Immature natural killer cell (primary cell): ENCODE measurements around the gene CC2D1A. TPM values are rescaled to one million over a fixed set of nuclear protein-coding genes. Genes with fewer than 3 reads are reported as not detected.

Source experiments
- DNase-seq, 3 donors: peaks; one replicate each; pipeline ENCODE4 v3.0.0; 2022; ENCODE audit warnings: mixed read lengths in 1 of 3
- H3K27ac Mint-ChIP-seq, 6 donors: one replicate each; pipeline ENCODE4 v1.8.0; 2020; ENCODE audit warnings: mixed read lengths in 6 of 6, mild to moderate bottlenecking in 5 of 6, inconsistent platforms in 4 of 6, moderate library complexity in 3 of 6
- H3K27me3 Mint-ChIP-seq, 3 donors: one replicate each; pipeline ENCODE4 v1.8.0; 2020 to 2021; ENCODE audit warnings: low read depth in 3 of 3, mild to moderate bottlenecking in 3 of 3, mixed read lengths in 3 of 3, moderate library complexity in 3 of 3, inconsistent platforms in 1 of 3
- H3K36me3 Mint-ChIP-seq, 3 donors: one replicate each; pipeline ENCODE4 v1.8.0; 2020; ENCODE audit warnings: mixed read lengths in 3 of 3, inconsistent platforms in 2 of 3, mild to moderate bottlenecking in 2 of 3
- H3K4me1 Mint-ChIP-seq, 2 donors: one replicate each; pipeline ENCODE4 v1.8.0; 2020; ENCODE audit warnings: inconsistent platforms in 2 of 2, mild to moderate bottlenecking in 2 of 2, mixed read lengths in 2 of 2, moderate library complexity in 1 of 2
- H3K4me3 Mint-ChIP-seq, 5 donors: one replicate each; pipeline ENCODE4 v1.8.0; 2020; ENCODE audit warnings: mild to moderate bottlenecking in 5 of 5, mixed read lengths in 5 of 5, inconsistent platforms in 3 of 5, moderate library complexity in 3 of 5
- H3K9me3 Mint-ChIP-seq, 6 donors: one replicate each; pipeline ENCODE4 v1.8.0; 2020; ENCODE audit warnings: mild to moderate bottlenecking in 6 of 6, mixed read lengths in 6 of 6, inconsistent platforms in 4 of 6, moderate library complexity in 3 of 6
- polyA plus RNA-seq, 3 donors: library from polyadenylated mRNA; unstranded; fragments of 300-500 nt; fragmentation: Illumina TruSeq; gene quantifications; one replicate each; pipeline ENCODE4 v1.2.3, GENCODE V29; 2021

Gene CC2D1A
- polyA plus RNA-seq, 3 donors from 2014 or later: 1.5 to 19.2 (median 5.8) TPM

DNA sequence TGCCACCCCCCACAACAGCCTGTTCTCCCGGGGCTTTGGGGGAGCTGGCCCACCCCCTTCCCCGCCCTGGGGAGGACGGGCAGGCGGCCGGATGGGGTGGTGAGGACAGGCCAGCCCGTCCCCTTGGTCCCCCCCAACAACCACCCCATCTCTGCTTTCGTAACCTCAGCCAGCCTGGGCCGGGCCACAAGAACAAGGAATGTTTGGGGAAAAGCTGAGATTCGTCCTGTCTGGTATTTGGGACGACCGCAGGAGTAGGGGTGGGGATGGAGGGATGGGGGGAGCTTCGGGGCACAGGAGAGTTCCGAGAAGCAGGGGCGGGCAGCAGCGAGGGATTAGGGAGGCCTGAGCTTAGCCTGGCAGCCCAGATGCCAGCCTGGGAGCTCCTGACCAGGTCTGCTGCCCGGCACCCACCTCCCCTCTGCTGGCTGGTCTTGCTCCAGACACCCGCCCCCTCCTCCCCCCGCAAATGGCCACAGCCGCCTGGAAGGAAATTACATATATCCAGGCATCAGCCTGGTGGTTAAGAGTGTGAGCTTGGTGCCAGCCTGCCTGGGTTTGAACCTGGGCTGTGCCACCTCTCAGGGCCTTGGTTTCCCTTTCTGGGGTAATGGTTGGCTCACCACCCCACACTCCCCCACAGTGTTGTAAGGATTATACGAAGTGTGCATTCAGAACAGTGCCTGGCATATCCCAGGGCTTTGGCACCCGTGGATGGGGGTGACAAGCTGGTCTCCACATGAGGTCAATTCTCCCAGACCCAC lies 32.5 kb downstream of the CC2D1A start, which contains the start of gene PODNL1:
Gene PODNL1, minus strand, starts transcription at position 117 of the 764 bp plus-strand sequence. CDS start 236 bp downstream, outside the sequence.
- Mint-ChIP-seq H3K9me3 (no peaks in the 10 kb centered on the region), H3K36me3 (no peaks in the 10 kb centered on the region), H3K27me3 (peaks cover 0 to 3% (median 3%) of the 10 kb centered on the region in 3 donors), H3K27ac (peak within 1 kb of the TSS in 2 of 6 donors; percentile 30 to 49), H3K4me1 (peaks cover 0 to 4% of the 10 kb centered on the region in 2 donors), H3K4me3 (peak within 1 kb of the TSS in 1 of 5 donors; percentile 20)
- peak in 1 of 3 donors; percentile 23 for DNase-seq

GRCh38 chr19:13942023-13942684 lies 36.2 kb downstream of the CC2D1A start:
- no peaks in the 10 kb centered on the region for H3K4me1 Mint-ChIP-seq
- no peak overlapping the region for H3K4me3 Mint-ChIP-seq
- no peaks in the 10 kb centered on the region for H3K36me3 Mint-ChIP-seq
- H3K9me3 Mint-ChIP-seq: no peaks in the 10 kb centered on the region
- no peak for DNase-seq
- no peak overlapping the region for H3K27ac Mint-ChIP-seq
- H3K27me3 Mint-ChIP-seq: peaks cover 0 to 3% (median 2%) of the 10 kb centered on the region in 3 donors

DNA sequence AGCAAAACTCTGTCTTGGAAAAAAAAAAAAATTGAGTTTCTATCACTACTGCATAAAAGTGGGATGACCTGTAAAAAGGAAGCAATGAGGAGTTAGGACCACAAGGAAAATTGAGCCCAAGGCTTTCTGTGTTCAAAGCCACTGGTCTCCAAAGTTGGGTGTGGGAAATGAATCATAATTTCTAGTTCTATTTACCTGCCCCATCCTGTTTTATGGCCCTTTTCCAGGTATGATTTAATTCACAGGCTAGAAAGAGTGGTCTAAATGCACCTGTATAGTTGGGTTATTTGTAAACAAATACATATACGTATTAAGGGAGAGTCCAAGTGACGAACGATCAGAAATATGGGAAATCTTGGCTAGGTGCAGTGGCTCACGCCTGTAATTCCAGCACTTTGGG lies 40.4 kb downstream of the CC2D1A start:
- Mint-ChIP-seq H3K4me3 (no peak overlapping the region), H3K36me3 (no peaks in the 10 kb centered on the region), H3K9me3 (no peaks in the 10 kb centered on the region), H3K27ac (no peak overlapping the region), H3K27me3 (peaks cover 0 to 2% (median 2%) of the 10 kb centered on the region in 3 donors), H3K4me1 (peaks cover 0 to 1% of the 10 kb centered on the region in 2 donors)
- DNase-seq: no peak

DNA sequence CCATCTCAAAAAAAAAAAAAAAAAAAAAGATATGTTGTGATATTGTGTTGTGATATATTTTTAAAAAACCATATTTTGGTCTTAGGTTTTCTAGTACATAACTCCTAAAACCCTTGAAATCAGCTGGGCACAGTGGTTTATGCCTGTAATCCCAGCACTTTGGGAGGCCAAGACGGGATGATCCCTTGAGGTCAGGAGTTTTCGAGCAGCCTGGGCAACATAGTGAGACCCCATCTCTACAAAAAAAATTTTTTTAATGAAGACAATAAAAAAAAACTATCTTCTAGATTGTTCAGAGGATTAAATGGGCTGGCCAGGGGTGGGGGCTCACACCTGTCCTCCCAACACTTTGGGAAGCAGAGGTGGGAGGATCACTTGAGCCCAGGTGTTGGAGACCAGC lies 45.0 kb downstream of the CC2D1A start:
- H3K27me3 Mint-ChIP-seq: peaks cover 6 to 9% (median 8%) of the 10 kb centered on the region in 3 donors
- no peak for DNase-seq
- peaks cover 0 to 5% (median 0%) of the 10 kb centered on the region in 3 donors for H3K36me3 Mint-ChIP-seq
- no peak overlapping the region for H3K4me3 Mint-ChIP-seq
- no peaks in the 10 kb centered on the region for H3K9me3 Mint-ChIP-seq
- peak overlapping the region in 2 of 6 donors; percentile 3 to 94 for H3K27ac Mint-ChIP-seq
- peaks cover 24 to 26% of the 10 kb centered on the region in 2 donors for H3K4me1 Mint-ChIP-seq

GRCh38 chr19:13951799-13952153 lies 45.8 kb downstream of the CC2D1A start:
- H3K4me1 Mint-ChIP-seq: peaks cover 24 to 26% of the 10 kb centered on the region in 2 donors
- H3K27me3 Mint-ChIP-seq: peaks cover 6 to 9% (median 8%) of the 10 kb centered on the region in 3 donors
- DNase-seq: no peak
- H3K27ac Mint-ChIP-seq: peak overlapping the region; percentile 83 to 94 (median 90)
- H3K4me3 Mint-ChIP-seq: peak overlapping the region; percentile 85 to 94 (median 91)
- no peaks in the 10 kb centered on the region for H3K9me3 Mint-ChIP-seq
- H3K36me3 Mint-ChIP-seq: peaks cover 0 to 5% (median 2%) of the 10 kb centered on the region in 3 donors

DNA sequence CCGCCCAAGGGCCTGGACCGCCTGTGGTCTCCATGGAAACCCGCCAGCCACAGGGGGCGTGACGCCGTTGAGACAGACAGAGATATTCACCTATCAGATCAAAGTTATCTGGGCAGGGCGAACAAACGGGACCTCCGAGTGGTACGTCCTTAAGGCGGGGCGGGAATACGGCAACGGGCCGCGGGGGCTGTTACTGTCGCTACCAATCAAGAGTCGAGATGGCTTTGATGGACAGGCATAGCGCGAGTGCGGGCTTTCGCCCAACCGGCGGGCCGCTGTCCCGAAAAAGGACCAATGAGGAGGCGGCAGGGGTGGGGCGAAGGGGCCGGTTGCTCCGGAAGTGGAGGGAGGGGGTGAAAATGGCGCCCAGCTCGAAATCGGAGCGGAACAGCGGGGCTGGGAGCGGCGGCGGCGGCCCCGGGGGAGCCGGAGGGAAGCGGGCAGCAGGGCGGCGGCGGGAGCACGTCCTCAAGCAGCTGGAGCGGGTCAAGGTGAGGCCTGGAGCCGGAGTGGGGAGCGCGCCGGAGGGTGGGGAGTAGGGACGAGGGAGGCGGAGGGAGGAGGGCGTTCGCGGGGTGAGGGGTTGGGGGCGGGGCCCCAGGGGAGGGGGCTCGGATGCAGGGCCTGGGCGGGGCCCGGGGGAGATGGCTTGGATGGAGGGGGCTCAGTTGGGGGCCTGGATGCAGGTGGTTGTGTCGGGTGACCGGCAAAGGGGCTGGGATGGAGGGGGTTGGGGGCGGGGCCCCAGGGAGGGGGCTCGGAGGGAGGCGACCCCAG lies 46.3 kb downstream of the CC2D1A start, which contains the start of gene DCAF15:
Gene DCAF15, plus strand, starts transcription at position 356 of the 777 bp plus-strand sequence. Its CDS starts 4 bp downstream, at position 360.
- no peaks in the 10 kb centered on the region for H3K9me3 Mint-ChIP-seq
- peak; percentile 99 to 100 (median 99) for DNase-seq
- H3K27me3 Mint-ChIP-seq: peaks cover 6 to 9% (median 8%) of the 10 kb centered on the region in 3 donors
- peak within 1 kb of the TSS; percentile 88 to 94 (median 91) for H3K4me3 Mint-ChIP-seq
- peaks cover 0 to 8% (median 6%) of the 10 kb centered on the region in 3 donors for H3K36me3 Mint-ChIP-seq
- peak within 1 kb of the TSS; percentile 84 to 94 (median 90) for H3K27ac Mint-ChIP-seq
- H3K4me1 Mint-ChIP-seq: peaks cover 24 to 26% of the 10 kb centered on the region in 2 donors

GRCh38 chr19:13952931-13953531 lies 47.0 kb downstream of the CC2D1A start:
- H3K9me3 Mint-ChIP-seq: no peaks in the 10 kb centered on the region
- H3K4me3 Mint-ChIP-seq: peak overlapping the region; percentile 84 to 94 (median 85)
- peaks cover 6 to 9% (median 8%) of the 10 kb centered on the region in 3 donors for H3K27me3 Mint-ChIP-seq
- peaks cover 24 to 26% of the 10 kb centered on the region in 2 donors for H3K4me1 Mint-ChIP-seq
- H3K36me3 Mint-ChIP-seq: peaks cover 0 to 10% (median 6%) of the 10 kb centered on the region in 3 donors
- H3K27ac Mint-ChIP-seq: peak overlapping the region; percentile 46 to 88 (median 80)
- no peak for DNase-seq

- H3K36me3 Mint-ChIP-seq: peaks cover 0 to 16% (median 6%) of the 10 kb centered on the region in 3 donors
- DNase-seq: no peak
- peak overlapping the region in 3 of 6 donors; percentile 12 to 88 (median 35) for H3K27ac Mint-ChIP-seq
- H3K4me3 Mint-ChIP-seq: peak overlapping the region; percentile 48 to 94 (median 84)
- peaks cover 24 to 26% of the 10 kb centered on the region in 2 donors for H3K4me1 Mint-ChIP-seq
- H3K9me3 Mint-ChIP-seq: no peaks in the 10 kb centered on the region
- H3K27me3 Mint-ChIP-seq: peaks cover 6 to 12% (median 6%) of the 10 kb centered on the region in 3 donors
These were observed 48.2 kb downstream of the CC2D1A start for GRCh38 chr19:13954185-13954584.

DNA sequence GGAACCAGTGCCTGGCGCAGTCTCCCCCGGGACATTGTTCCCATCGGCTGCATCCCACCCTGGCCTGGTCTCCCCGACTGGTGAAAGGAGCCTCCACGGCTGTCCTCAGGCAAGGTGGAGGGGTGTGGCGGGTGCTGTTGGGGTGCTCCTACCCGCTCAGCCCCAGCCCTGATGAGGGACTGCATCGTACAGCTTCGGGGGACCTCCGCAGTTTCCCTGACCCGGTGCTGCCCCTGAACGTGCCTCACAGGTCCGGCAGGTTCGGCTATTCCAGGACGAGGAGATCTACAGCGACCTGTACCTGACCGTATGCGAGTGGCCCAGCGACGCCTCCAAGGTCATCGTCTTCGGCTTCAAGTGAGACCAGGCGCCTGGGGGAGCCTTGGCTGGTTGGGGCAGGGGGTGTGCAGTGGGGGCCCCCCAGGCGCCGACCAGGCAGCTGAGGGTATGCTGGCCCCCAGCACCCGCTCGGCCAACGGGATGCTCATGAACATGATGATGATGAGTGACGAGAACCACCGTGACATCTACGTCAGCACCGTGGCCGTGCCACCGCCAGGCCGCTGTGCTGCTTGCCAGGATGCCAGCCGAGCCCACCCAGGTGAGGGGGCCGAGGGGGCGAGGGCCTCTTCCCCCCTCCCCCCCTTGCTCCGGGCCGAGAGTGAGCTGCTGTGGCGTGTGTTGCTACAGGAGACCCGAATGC lies 49.8 kb downstream of the CC2D1A start:
- Mint-ChIP-seq H3K9me3 (no peaks in the 10 kb centered on the region), H3K27me3 (peaks cover 6 to 10% (median 6%) of the 10 kb centered on the region in 3 donors), H3K27ac (no peak overlapping the region), H3K36me3 (peaks cover 0 to 16% (median 6%) of the 10 kb centered on the region in 3 donors), H3K4me1 (peaks cover 24 to 26% of the 10 kb centered on the region in 2 donors), H3K4me3 (no peak overlapping the region)
- no peak for DNase-seq

DNA sequence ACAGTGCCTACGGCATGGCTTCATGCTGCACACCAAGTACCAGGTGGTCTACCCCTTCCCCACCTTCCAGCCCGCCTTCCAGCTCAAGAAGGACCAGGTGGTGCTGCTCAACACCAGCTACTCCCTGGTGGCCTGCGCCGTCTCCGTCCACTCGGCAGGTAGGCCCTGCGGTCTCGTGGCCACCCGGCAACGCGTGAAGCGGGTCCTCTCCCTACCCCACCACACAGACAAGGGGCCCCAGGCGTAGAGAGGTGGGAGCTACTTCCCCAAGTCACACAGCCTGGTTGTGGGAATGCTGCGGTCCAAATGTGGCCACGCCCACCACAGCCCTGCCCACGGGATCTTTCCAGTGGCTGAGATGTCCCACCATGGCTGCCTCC lies 50.4 kb downstream of the CC2D1A start:
- Mint-ChIP-seq H3K4me3 (no peak overlapping the region), H3K36me3 (peaks cover under 1 to 18% (median 6%) of the 10 kb centered on the region in 3 donors), H3K4me1 (peaks cover 23 to 26% of the 10 kb centered on the region in 2 donors), H3K27me3 (peaks cover 6 to 10% (median 6%) of the 10 kb centered on the region in 3 donors), H3K27ac (no peak overlapping the region), H3K9me3 (no peaks in the 10 kb centered on the region)
- DNase-seq: no peak

DNA sequence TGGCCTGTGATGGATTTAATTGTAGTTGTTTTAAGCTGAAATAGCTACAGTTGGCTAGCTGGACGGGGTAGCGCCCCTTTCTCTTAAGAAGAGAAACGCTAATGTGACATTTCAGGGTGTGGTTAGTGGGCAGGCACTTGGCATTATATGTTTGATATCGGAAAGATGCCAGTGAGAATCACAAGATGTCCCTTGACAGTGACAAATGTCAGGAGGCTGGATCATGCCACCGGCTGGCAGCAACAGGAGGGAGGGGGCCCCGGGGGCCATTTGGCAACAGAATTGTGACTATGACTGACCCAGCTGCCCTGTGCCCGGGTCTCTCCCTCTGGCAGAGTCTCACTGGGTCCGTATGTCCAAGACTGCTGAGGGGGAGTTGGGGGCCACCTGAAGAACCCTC lies 51.0 kb downstream of the CC2D1A start:
- Mint-ChIP-seq H3K36me3 (peaks cover 4 to 22% (median 9%) of the 10 kb centered on the region in 3 donors), H3K9me3 (no peaks in the 10 kb centered on the region), H3K27ac (peak overlapping the region in 1 of 6 donors; percentile 34), H3K4me1 (peaks cover 16 to 20% of the 10 kb centered on the region in 2 donors), H3K27me3 (peaks cover under 1 to 6% (median 3%) of the 10 kb centered on the region in 3 donors), H3K4me3 (no peak overlapping the region)
- no peak for DNase-seq

- no peaks in the 10 kb centered on the region for H3K9me3 Mint-ChIP-seq
- no peak for DNase-seq
- no peak overlapping the region for H3K4me3 Mint-ChIP-seq
- H3K27me3 Mint-ChIP-seq: peaks cover 0 to 3% (median 0%) of the 10 kb centered on the region in 3 donors
- H3K4me1 Mint-ChIP-seq: peaks cover 10 to 15% of the 10 kb centered on the region in 2 donors
- H3K36me3 Mint-ChIP-seq: peaks cover 4 to 22% (median 9%) of the 10 kb centered on the region in 3 donors
- peak overlapping the region in 1 of 6 donors; percentile 52 for H3K27ac Mint-ChIP-seq
These were observed 52.0 kb downstream of the CC2D1A start for GRCh38 chr19:13958043-13958442.
